Measurements from ENCODE around the gene NPHP4. TPM values are rescaled to one million over a fixed set of nuclear protein-coding genes. Genes with fewer than 3 reads are reported as not detected.

NPHP4 gene
- total RNA-seq, 4 donors from 2014 or later: 6.7 to 19.9 (median 10.5) TPM

- Histone ChIP-seq H3K4me1 (no peaks in the 10 kb centered on the region), H3K4me3 (no peak overlapping the region), H3K36me3 (no peaks in the 10 kb centered on the region), H3K9me3 (no peaks in the 10 kb centered on the region), H3K27me3 (no peaks in the 10 kb centered on the region), H3K27ac (no peak overlapping the region)
- TF ChIP-seq EP300 (IDR thresholded peaks at IDR 0.05; ENCODE audit: low read depth) (no peak), POLR2AphosphoS5 (IDR thresholded peaks at IDR 0.05) (no peak), CTCF (IDR thresholded peaks at IDR 0.05) (no peak), POLR2A (IDR thresholded peaks at IDR 0.05) (no peak)
- no peak for DNase-seq
- WGBS, 2 donors (ENCODE audit: low coverage in 1 of 2): 91 to 92% methylated on average over 5 to 6 of the region's 6 CpGs
- intact Hi-C loops (cut with DNase I; ENCODE audit: low total_unique reads): no loop called here
- in situ Hi-C loops (cut with MboI; ENCODE audit: low pct_ligation_motif_present in 1 of 4, low pct_unique_long_range_greater_than_20kb in 1 of 4, low sequenced_read_pairs in 3 of 4): loop anchor here in 1 of 4 donors (25.0 kb wide), 1 partner anchor 423 kb away; no protein-coding TSS in a partner anchor
Observed at GRCh38 chr1:5935026-5935425, 57.2 kb downstream of the NPHP4 start.

- Histone ChIP-seq H3K4me3 (no peak overlapping the region), H3K27me3 (no peaks in the 10 kb centered on the region), H3K9me3 (no peaks in the 10 kb centered on the region), H3K4me1 (no peaks in the 10 kb centered on the region), H3K36me3 (no peaks in the 10 kb centered on the region), H3K27ac (no peak overlapping the region)
- TF ChIP-seq POLR2A (IDR thresholded peaks at IDR 0.05): no peak
- intact Hi-C loops (cut with DNase I; ENCODE audit: low total_unique reads): no loop called here
- DNase-seq: no peak
- WGBS, 2 donors (ENCODE audit: low coverage in 1 of 2): 93 to 100% methylated on average over 1 to 18 of the region's 20 CpGs
- in situ Hi-C loops (cut with MboI; ENCODE audit: low pct_ligation_motif_present in 1 of 4, low pct_unique_long_range_greater_than_20kb in 1 of 4, low sequenced_read_pairs in 3 of 4): loop anchor here in 1 of 4 donors (25.0 kb wide), 1 partner anchor 422 kb away; no protein-coding TSS in a partner anchor
Observed at GRCh38 chr1:5934058-5934884, 58.0 kb downstream of the NPHP4 start.

- Histone ChIP-seq H3K9me3 (no peaks in the 10 kb centered on the region), H3K4me3 (no peak overlapping the region), H3K4me1 (no peaks in the 10 kb centered on the region), H3K36me3 (no peaks in the 10 kb centered on the region), H3K27me3 (no peaks in the 10 kb centered on the region), H3K27ac (no peak overlapping the region)
- DNase-seq: no peak
- WGBS, 2 donors (ENCODE audit: low coverage in 1 of 2): 84 to 87% methylated on average over 7 of the region's 7 CpGs
- in situ Hi-C loops (cut with MboI; ENCODE audit: low pct_ligation_motif_present in 1 of 4, low pct_unique_long_range_greater_than_20kb in 1 of 4, low sequenced_read_pairs in 3 of 4) (loop anchor here in 1 of 4 donors (25.0 kb wide), 1 partner anchor 421 kb away; no protein-coding TSS in a partner anchor), intact Hi-C loops (cut with DNase I; ENCODE audit: low total_unique reads) (no loop called here)
- TF ChIP-seq EP300 (IDR thresholded peaks at IDR 0.05; ENCODE audit: low read depth) (no peak), POLR2A (IDR thresholded peaks at IDR 0.05) (no peak), POLR2AphosphoS5 (IDR thresholded peaks at IDR 0.05) (no peak), CTCF (IDR thresholded peaks at IDR 0.05) (no peak)
Observed at GRCh38 chr1:5933676-5934057, 58.6 kb downstream of the NPHP4 start.

GRCh38 chr1:5933050-5933449 lies 59.2 kb downstream of the NPHP4 start:
- H3K36me3 ChIP-seq: no peaks in the 10 kb centered on the region
- TF ChIP-seq CTCF (IDR thresholded peaks at IDR 0.05): no peak
- no peak for TF ChIP-seq EP300 (IDR thresholded peaks at IDR 0.05; ENCODE audit: low read depth)
- no peak for TF ChIP-seq POLR2A (IDR thresholded peaks at IDR 0.05)
- no peak for TF ChIP-seq POLR2AphosphoS5 (IDR thresholded peaks at IDR 0.05)
- in situ Hi-C loops (cut with MboI; ENCODE audit: low pct_ligation_motif_present in 1 of 4, low pct_unique_long_range_greater_than_20kb in 1 of 4, low sequenced_read_pairs in 3 of 4) (loop anchor here in 1 of 4 donors (25.0 kb wide), 1 partner anchor 421 kb away; no protein-coding TSS in a partner anchor), intact Hi-C loops (cut with DNase I; ENCODE audit: low total_unique reads) (no loop called here)
- no peaks in the 10 kb centered on the region for H3K27me3 ChIP-seq
- WGBS, 2 donors (ENCODE audit: low coverage in 1 of 2): 90 to 92% methylated on average over 2 to 6 of the region's 6 CpGs
- no peak for DNase-seq
- H3K9me3 ChIP-seq: no peaks in the 10 kb centered on the region
- no peaks in the 10 kb centered on the region for H3K4me1 ChIP-seq
- no peak overlapping the region for H3K27ac ChIP-seq
- H3K4me3 ChIP-seq: no peak overlapping the region

All from transverse colon (tissue), 4 donors.